Chondrocyte (in vitro differentiated cells): ENCODE results near the gene COBLL1. TPM values are rescaled to one million over a fixed set of nuclear protein-coding genes. Genes with fewer than 3 reads are reported as not detected.

Source experiments
- DNase-seq: peaks from one replicate; pipeline ENCODE4 v3.0.0; 2021; ENCODE audit warnings: mixed read lengths, low spot score
- H3K27ac Mint-ChIP-seq: one replicate; pipeline ENCODE4 v1.8.0; 2021; ENCODE audit warnings: mild to moderate bottlenecking, moderate library complexity, mixed read lengths; ENCODE audit not compliant: unreplicated experiment
- H3K27me3 Mint-ChIP-seq: 2 replicates; pipeline ENCODE4 v1.8.0; 2021; ENCODE audit warnings: low read depth, mixed read lengths
- H3K36me3 Mint-ChIP-seq: 2 replicates; pipeline ENCODE4 v1.8.0; 2021; ENCODE audit warnings: low read depth, mixed read lengths
- H3K4me1 Mint-ChIP-seq: 2 replicates; pipeline ENCODE4 v1.8.0; 2021; ENCODE audit warnings: low read depth, mild to moderate bottlenecking, mixed read lengths
- H3K4me3 Mint-ChIP-seq: one replicate; pipeline ENCODE4 v1.8.0; 2021; ENCODE audit warnings: mild to moderate bottlenecking, moderate library complexity, mixed read lengths; ENCODE audit not compliant: unreplicated experiment
- H3K9me3 Mint-ChIP-seq: 2 replicates; pipeline ENCODE4 v1.8.0; 2021; ENCODE audit warnings: low read depth, mixed read lengths
- total RNA-seq: library from RNA; stranded (reverse); gene quantifications from 3 replicates; pipeline ENCODE4 v1.2.1, GENCODE V29; 2021
- TF ChIP-seq, protein P1 (sequence below): fragments of 200-600 bp; sonication (generic); IDR thresholded peaks from 2 replicates; pipeline ENCODE4 v1.5.0; 2021; ENCODE audit warnings: antibody characterized with exemption, mild to moderate bottlenecking, moderate library complexity

COBLL1 gene
- total RNA-seq, 1 donor from 2014 or later = 43.7 TPM

DNA sequence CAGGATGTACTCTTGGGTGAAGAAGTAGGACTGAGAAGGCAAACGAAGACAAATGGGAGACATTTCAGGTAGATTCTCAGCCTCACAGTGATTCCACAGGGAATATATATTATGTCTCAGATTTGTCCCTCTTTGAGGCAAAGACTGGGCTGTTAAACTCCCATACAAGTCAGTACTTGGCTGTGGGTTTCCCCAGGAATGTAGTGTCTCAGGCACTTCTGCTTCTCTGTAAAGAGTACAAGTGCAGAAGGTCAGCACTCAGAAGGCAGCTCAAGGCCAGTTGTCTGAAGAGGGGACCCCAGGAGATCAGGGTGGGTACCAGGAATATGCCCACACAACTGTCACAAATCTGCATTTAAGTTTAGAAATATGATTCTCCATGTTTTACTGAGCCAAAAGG is 39.9 kb upstream of the COBLL1 start:
- no peaks in the 10 kb centered on the region for H3K9me3 Mint-ChIP-seq
- TF ChIP-seq, protein P1, sequence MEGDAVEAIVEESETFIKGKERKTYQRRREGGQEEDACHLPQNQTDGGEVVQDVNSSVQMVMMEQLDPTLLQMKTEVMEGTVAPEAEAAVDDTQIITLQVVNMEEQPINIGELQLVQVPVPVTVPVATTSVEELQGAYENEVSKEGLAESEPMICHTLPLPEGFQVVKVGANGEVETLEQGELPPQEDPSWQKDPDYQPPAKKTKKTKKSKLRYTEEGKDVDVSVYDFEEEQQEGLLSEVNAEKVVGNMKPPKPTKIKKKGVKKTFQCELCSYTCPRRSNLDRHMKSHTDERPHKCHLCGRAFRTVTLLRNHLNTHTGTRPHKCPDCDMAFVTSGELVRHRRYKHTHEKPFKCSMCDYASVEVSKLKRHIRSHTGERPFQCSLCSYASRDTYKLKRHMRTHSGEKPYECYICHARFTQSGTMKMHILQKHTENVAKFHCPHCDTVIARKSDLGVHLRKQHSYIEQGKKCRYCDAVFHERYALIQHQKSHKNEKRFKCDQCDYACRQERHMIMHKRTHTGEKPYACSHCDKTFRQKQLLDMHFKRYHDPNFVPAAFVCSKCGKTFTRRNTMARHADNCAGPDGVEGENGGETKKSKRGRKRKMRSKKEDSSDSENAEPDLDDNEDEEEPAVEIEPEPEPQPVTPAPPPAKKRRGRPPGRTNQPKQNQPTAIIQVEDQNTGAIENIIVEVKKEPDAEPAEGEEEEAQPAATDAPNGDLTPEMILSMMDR = no peak
- no peaks in the 10 kb centered on the region for H3K36me3 Mint-ChIP-seq
- peaks cover 36% of the 10 kb centered on the region for H3K4me1 Mint-ChIP-seq
- H3K4me3 Mint-ChIP-seq = no peak overlapping the region
- no peak overlapping the region for H3K27ac Mint-ChIP-seq
- no peaks in the 10 kb centered on the region for H3K27me3 Mint-ChIP-seq
- DNase-seq = no peak

DNA sequence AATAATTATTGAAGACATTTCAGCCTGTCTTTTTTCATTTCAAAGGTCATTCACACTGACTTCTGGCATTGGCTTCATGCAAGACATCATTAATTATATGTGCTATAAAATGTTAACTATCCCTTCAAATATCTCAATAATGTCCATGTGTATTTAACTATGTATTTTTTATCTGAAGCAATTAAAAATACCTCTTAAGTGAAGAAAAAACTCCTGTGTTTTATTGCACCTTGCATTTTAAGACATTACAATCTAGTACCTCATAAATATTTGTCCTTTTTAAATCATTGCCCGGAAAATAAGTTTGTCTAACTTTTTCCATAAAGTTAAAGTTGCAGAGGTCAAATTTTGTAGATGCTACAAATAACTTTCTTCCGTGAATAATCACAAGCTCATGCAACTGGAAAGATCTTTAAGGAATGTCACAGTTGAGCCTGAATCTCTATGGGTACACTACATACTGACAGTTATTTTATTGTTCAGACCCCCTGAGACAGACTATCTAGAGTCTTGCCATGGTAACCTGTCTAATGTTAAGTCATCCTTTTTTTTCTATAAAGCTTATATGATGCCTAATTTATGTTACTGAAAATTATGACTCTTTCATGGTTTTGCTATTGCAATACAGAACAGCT is 38.4 kb upstream of the COBLL1 start:
- no peak overlapping the region for H3K27ac Mint-ChIP-seq
- no peaks in the 10 kb centered on the region for H3K36me3 Mint-ChIP-seq
- no peak for DNase-seq
- TF ChIP-seq, protein P1 = no peak
- H3K27me3 Mint-ChIP-seq = no peaks in the 10 kb centered on the region
- H3K9me3 Mint-ChIP-seq = no peaks in the 10 kb centered on the region
- H3K4me3 Mint-ChIP-seq = no peak overlapping the region
- H3K4me1 Mint-ChIP-seq = peaks cover 36% of the 10 kb centered on the region

DNA sequence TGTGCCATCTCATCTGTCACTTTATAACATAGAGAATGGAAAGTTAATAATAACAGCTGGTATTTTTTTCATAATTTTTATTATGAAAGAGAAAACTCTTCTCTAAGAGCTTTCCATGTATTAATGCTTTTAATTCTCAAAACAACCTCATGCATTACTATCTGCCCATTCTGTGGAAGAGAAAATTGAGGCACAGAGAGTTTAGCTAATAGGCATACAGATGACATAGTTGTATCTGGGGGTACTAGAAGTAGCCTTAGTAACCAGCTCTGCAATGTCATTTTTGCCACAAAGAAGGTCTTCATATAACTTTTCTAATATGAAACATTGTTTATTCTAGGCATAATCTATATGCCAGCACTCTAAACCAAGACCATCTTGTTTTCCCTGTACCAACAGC is 36.3 kb upstream of the COBLL1 start:
- Mint-ChIP-seq H3K9me3 (no peaks in the 10 kb centered on the region), H3K36me3 (no peaks in the 10 kb centered on the region), H3K27ac (no peak overlapping the region), H3K4me1 (peaks cover 36% of the 10 kb centered on the region), H3K27me3 (no peaks in the 10 kb centered on the region), H3K4me3 (no peak overlapping the region)
- TF ChIP-seq, protein P1 = no peak
- no peak for DNase-seq

DNA sequence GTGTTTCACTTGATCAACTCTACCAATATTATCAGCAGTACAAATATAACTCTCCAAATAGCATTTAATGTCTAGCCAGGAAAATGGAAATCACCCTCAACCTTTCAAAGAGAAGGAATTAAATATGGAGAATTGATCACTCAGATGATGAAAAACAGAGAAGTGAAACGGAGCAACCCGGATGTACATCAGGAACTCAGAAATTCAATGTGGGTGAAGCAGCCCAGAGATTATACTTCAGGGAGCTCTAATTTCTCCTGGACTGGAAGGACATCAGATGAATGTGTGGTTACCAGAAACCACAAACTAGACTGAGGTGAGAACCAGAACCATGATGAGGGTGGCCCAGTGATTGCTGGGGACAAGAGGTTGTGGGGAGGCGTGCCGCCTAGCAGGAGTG is 35.5 kb upstream of the COBLL1 start:
- Mint-ChIP-seq H3K27ac (no peak overlapping the region), H3K36me3 (no peaks in the 10 kb centered on the region), H3K4me1 (peaks cover 31% of the 10 kb centered on the region), H3K27me3 (no peaks in the 10 kb centered on the region), H3K9me3 (no peaks in the 10 kb centered on the region), H3K4me3 (no peak overlapping the region)
- TF ChIP-seq, protein P1 = no peak
- DNase-seq = no peak

DNA sequence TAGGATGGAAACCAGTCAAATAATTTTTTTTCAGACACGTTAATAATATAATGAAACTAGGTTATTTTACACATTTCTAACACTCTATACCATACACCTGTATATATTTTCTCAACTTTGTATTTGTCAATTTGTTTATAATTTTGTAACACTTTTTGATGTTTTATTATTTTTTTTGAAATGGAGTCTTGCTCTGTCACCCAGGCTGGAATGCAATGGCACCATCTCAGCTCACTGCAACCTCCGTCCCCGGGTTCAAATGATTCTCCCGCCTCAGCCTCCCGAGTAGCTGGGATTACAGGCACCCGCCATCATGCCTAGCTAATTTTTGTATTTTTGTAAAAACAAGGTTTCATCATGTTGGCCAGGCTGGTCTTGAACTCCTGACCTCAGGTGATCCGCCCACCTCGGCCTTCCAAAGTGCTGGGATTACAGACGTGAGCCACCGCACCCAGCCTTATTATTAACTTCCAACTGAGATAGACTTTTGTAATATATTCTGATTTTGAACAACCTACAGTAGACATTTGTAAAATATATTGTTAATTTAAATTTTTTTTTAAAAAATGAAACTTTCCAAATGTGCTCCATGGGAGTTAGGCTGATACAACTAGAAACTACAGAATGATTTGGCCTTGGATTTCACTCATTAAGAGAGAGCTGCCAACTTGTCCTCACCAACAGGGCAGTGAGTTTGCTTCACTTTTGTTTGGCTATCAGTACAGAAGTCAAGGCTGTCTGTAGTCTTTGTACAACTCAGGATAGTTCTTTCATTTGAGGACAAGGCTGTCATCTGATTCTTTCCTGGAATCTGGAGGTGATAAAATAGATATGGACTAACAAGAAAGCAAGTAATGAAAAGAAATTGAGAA is 33.9 kb upstream of the COBLL1 start:
- Mint-ChIP-seq H3K9me3 (no peaks in the 10 kb centered on the region), H3K4me3 (no peak overlapping the region), H3K36me3 (no peaks in the 10 kb centered on the region), H3K27me3 (no peaks in the 10 kb centered on the region), H3K27ac (no peak overlapping the region), H3K4me1 (peaks cover 17% of the 10 kb centered on the region)
- TF ChIP-seq, protein P1 = no peak
- no peak for DNase-seq
